ENCODE results near the gene GAA. TPM values are rescaled to one million over a fixed set of nuclear protein-coding genes. Genes with fewer than 3 reads are reported as not detected.

The GAA gene
- total and polyA plus RNA-seq, 2 donors (not counting 1 experiment from before 2014, with no cell fraction given), result 32.3 to 39.4 TPM

DNA sequence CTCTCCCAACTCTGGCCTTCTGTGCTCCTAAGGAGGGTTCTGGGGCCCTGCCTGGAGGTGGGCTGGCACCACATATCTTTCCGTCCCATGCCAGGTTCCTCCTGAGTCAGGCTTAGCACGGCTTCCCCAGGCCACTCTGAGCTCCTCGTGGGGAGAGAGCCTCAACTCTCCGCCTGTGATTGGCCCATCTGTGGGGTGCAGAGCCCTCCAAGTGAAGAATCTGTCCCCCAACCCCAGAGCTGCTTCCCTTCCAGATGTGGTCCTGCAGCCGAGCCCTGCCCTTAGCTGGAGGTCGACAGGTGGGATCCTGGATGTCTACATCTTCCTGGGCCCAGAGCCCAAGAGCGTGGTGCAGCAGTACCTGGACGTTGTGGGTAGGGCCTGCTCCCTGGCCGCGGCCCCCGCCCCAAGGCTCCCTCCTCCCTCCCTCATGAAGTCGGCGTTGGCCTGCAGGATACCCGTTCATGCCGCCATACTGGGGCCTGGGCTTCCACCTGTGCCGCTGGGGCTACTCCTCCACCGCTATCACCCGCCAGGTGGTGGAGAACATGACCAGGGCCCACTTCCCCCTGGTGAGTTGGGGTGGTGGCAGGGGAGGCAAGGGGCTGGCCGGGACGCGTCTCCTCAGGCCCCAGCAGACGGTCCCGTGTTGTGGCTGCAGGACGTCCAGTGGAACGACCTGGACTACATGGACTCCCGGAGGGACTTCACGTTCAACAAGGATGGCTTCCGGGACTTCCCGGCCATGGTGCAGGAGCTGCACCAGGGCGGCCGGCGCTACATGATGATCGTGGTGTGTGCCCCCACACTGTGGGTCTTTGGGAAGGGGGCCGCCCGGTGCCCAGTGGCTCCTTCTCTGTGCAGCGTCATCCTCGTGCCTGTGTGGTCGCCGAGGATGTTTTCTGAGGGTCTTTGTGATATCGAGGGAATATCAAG is 6.9 kb downstream of the GAA start:
- intact Hi-C loops (cut with micrococcal nuclease), result no loop called here
- DNase-seq (no peak), ATAC-seq (ENCODE audit: low read depth) (no peak)
- no peak overlapping the region for H3K4me3 Mint-ChIP-seq
- H3K36me3 ChIP-seq (replicated peaks in 1 of 2; ENCODE audit: control extremely low read depth in 1 of 2, control insufficient read depth in 1 of 2, extremely low read depth in 1 of 2, insufficient read depth in 2 of 2, low read length in 1 of 2), result no peaks in the 10 kb centered on the region
- H3K9ac ChIP-seq (ENCODE audit: low read length), result no peak overlapping the region
- H3K27ac ChIP-seq (ENCODE audit: low read length in 2 of 2), result no peak overlapping the region
- no peak overlapping the region for H3K4me3 ChIP-seq (ENCODE audit: control extremely low read depth in 1 of 5, extremely low read depth in 1 of 5, insufficient read depth in 1 of 5, low read depth in 2 of 5, low read length in 4 of 5)
- H3K4me1 ChIP-seq (ENCODE audit: control insufficient read depth in 2 of 2, insufficient read depth in 2 of 2, low read length in 2 of 2), result peaks cover 11 to 13% of the 10 kb centered on the region in 2 donors
- no peaks in the 10 kb centered on the region for H4K20me1 ChIP-seq (ENCODE audit: control insufficient read depth, insufficient read depth, low read length, poor library complexity, severe bottlenecking)
- no peaks in the 10 kb centered on the region for H3K79me2 ChIP-seq (ENCODE audit: control insufficient read depth, insufficient read depth, low read length)
- H3K27me3 Mint-ChIP-seq, result no peaks in the 10 kb centered on the region
- peaks cover 15% of the 10 kb centered on the region for H3K4me1 Mint-ChIP-seq
- no peaks in the 10 kb centered on the region for H3K27me3 ChIP-seq (replicated peaks in 1 of 4; ENCODE audit: control extremely low read depth in 1 of 4, control insufficient read depth in 3 of 4, insufficient read depth in 4 of 4, low read length in 3 of 4)
- no peaks in the 10 kb centered on the region for H3K9me3 ChIP-seq (ENCODE audit: control extremely low read depth in 1 of 3, control insufficient read depth in 2 of 3, insufficient read depth in 1 of 3, low read length in 2 of 3)
- H3K4me2 ChIP-seq (replicated peaks; ENCODE audit: low read depth, low read length, poor library complexity, severe bottlenecking), result no peak overlapping the region
- H3K27ac Mint-ChIP-seq, result no peak overlapping the region
- 92% methylated on average over 34 of the region's 40 CpGs for WGBS (ENCODE audit: insufficient coverage)
- H2AFZ ChIP-seq (ENCODE audit: insufficient read depth, low read depth, low read length, poor library complexity, severe bottlenecking), result no peak overlapping the region
- no peaks in the 10 kb centered on the region for H3K9me3 Mint-ChIP-seq (ENCODE audit: insufficient read depth)
- POLR2A ChIA-PET, result no interaction called here
- TF ChIP-seq EZH2 (IDR thresholded peaks at IDR 0.05; ENCODE audit: borderline replicate concordance, insufficient read depth, low read depth, low read length, poor library complexity, severe bottlenecking), result no peak
- TF ChIP-seq, protein P1, sequence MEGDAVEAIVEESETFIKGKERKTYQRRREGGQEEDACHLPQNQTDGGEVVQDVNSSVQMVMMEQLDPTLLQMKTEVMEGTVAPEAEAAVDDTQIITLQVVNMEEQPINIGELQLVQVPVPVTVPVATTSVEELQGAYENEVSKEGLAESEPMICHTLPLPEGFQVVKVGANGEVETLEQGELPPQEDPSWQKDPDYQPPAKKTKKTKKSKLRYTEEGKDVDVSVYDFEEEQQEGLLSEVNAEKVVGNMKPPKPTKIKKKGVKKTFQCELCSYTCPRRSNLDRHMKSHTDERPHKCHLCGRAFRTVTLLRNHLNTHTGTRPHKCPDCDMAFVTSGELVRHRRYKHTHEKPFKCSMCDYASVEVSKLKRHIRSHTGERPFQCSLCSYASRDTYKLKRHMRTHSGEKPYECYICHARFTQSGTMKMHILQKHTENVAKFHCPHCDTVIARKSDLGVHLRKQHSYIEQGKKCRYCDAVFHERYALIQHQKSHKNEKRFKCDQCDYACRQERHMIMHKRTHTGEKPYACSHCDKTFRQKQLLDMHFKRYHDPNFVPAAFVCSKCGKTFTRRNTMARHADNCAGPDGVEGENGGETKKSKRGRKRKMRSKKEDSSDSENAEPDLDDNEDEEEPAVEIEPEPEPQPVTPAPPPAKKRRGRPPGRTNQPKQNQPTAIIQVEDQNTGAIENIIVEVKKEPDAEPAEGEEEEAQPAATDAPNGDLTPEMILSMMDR (IDR thresholded peaks at IDR 0.05), result no peak
- CTCF ChIA-PET, result no interaction called here

- DNase-seq, result no peak
- ChIA-PET CTCF (interaction anchor here (1.3 kb wide), 1 partner anchor 8 kb away, joined by 3 read pairs; the partner anchor contains the start of gene GAA), POLR2A (no interaction called here)
- peaks cover 11 to 14% of the 10 kb centered on the region in 2 donors for H3K4me1 ChIP-seq (ENCODE audit: control insufficient read depth in 2 of 2, insufficient read depth in 2 of 2, low read length in 2 of 2)
- no peaks in the 10 kb centered on the region for H3K36me3 ChIP-seq (replicated peaks in 1 of 2; ENCODE audit: control extremely low read depth in 1 of 2, control insufficient read depth in 1 of 2, extremely low read depth in 1 of 2, insufficient read depth in 2 of 2, low read length in 1 of 2)
- ATAC-seq (ENCODE audit: low read depth), result no peak
- H2AFZ ChIP-seq (ENCODE audit: insufficient read depth, low read depth, low read length, poor library complexity, severe bottlenecking), result no peak overlapping the region
- 99% methylated on average over 13 of the region's 13 CpGs for WGBS (ENCODE audit: insufficient coverage)
- Mint-ChIP-seq H3K4me1 (peaks cover 15% of the 10 kb centered on the region), H3K27me3 (no peaks in the 10 kb centered on the region), H3K9me3 (ENCODE audit: insufficient read depth) (no peaks in the 10 kb centered on the region), H3K27ac (no peak overlapping the region), H3K4me3 (no peak overlapping the region)
- H3K4me2 ChIP-seq (replicated peaks; ENCODE audit: low read depth, low read length, poor library complexity, severe bottlenecking), result no peak overlapping the region
- no peaks in the 10 kb centered on the region for H3K9me3 ChIP-seq (ENCODE audit: control extremely low read depth in 1 of 3, control insufficient read depth in 2 of 3, insufficient read depth in 1 of 3, low read length in 2 of 3)
- H4K20me1 ChIP-seq (ENCODE audit: control insufficient read depth, insufficient read depth, low read length, poor library complexity, severe bottlenecking), result no peaks in the 10 kb centered on the region
- no peak overlapping the region for H3K27ac ChIP-seq (ENCODE audit: low read length in 2 of 2)
- intact Hi-C loops (cut with micrococcal nuclease), result no loop called here
- no peaks in the 10 kb centered on the region for H3K27me3 ChIP-seq (replicated peaks in 1 of 4; ENCODE audit: control extremely low read depth in 1 of 4, control insufficient read depth in 3 of 4, insufficient read depth in 4 of 4, low read length in 3 of 4)
- no peak overlapping the region for H3K4me3 ChIP-seq (ENCODE audit: control extremely low read depth in 1 of 5, extremely low read depth in 1 of 5, insufficient read depth in 1 of 5, low read depth in 2 of 5, low read length in 4 of 5)
- no peak overlapping the region for H3K9ac ChIP-seq (ENCODE audit: low read length)
- TF ChIP-seq, protein P1 (IDR thresholded peaks at IDR 0.05), result no peak
- no peaks in the 10 kb centered on the region for H3K79me2 ChIP-seq (ENCODE audit: control insufficient read depth, insufficient read depth, low read length)
These were observed 7.8 kb downstream of the GAA start for GRCh38 chr17:80109066-80109660.

Data from B cell (primary cell).